Left kidney (tissue), 2 donors: ENCODE data around the gene CSGALNACT2. TPM values are rescaled to one million over a fixed set of nuclear protein-coding genes. Genes with fewer than 3 reads are reported as not detected.
"Not testable (repeated sequence)": the region's sequence is repeated elsewhere in the genome, so short reads cannot be mapped to it uniquely, and the experiment has no call there.

Experiments
- DNase-seq: peaks from one replicate; pipeline ENCODE4 v3.0.0-alpha.2; 2013
- polyA plus RNA-seq: library from polyadenylated mRNA; unstranded; fragments of 120-200 nt; gene quantifications from one replicate; pipeline ENCODE4 v1.2.1, GENCODE V29; 2013; ENCODE audit not compliant: insufficient read length

The CSGALNACT2 gene
- polyA plus RNA-seq, 1 donor = 26.5 TPM

DNA sequence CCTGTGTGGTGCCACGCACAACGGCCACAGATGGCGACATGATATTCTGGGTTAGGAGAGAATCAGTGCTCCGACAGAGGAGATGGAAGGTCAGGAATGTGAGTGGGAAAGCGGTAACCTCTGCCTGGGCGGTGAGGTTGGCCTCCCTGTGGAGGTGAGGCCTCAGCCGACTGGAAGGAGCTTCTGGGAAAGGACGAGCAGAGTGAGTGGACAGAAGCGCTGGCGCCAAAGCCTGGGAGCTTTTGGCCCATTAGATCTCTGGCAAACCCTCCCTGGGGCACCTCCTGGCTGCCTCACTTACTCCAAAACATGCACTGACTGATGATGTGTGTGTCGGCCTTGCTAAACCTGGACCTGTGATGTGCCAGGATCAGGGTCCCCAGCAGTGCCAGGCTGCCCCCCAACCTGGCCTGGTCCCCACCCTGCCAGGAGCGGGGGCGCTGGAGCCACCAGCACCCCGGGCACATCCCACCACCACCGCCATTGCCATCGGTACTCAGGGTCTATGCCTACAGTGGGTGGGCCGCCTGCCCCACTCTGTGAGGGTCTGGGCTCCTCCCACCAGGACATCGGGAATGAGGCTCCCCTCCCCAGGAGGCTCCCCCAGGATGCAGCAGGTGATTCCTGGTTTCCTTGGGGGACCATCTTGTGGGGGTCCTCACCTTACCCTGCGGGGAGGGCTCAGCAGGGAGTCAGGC, 77.7 kb downstream of the CSGALNACT2 start:
- DNase-seq = no peak

DNA sequence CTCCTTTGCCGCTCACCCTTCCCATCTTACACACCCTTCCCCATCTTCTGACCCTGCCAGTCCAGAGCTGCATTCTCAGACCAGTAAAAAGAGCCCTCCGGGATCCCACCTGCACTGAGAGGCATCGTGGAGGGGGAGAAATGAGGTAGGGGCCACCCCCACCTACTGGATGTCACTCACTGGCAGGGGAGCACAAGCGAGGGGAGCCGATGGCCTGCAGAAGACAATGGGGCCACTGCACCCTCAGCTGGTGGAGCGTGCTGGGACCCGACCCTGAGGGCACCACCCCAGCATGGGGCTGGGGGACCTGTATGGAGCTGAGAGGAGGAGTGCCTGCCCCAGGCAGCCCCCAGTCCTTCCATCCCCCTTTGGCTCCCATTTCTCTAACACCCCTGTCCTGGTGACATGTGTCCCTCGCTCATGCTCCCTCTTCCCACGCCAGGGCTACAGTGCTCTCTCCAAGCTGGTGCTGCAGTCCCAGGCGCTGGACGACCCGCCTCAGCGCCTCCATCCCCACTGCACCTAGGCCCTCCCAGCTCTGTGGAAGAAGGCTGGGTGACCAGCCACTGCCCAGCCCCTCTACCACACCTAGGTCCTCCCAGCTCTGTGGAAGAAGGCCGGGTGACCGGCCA, 78.8 kb downstream of the CSGALNACT2 start:
- no peak for DNase-seq

DNA sequence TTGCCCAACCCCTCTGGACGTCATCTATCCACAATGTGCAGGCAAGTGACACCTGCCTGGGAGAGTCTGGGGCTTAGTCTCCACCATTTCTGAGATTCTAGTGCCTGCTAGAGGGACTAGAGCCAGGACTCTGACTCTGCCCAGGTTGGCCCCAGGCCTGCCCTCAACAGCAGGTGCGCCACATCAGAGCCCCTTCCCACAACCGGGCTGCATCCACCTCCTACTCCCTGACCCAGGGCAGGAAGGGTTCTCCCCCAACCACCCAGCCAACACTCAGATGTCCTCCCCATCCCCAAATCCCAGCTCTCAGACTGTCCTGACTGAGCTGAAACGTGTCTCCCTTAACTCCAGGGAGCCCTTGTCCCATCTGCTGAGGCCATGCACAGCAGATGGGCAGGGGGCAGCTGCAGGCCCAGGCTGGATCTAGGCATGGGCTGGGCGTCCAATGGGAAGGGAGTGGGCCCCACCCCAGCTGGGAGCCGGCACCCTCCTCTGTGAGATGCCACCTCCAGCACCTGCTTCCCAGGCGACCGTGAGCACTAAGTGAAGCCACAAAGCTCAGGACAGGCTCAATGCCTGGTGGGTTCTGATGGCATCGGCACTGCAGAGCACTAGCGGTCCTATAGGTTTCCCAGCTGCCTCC, 79.4 kb downstream of the CSGALNACT2 start:
- no peak for DNase-seq

DNA sequence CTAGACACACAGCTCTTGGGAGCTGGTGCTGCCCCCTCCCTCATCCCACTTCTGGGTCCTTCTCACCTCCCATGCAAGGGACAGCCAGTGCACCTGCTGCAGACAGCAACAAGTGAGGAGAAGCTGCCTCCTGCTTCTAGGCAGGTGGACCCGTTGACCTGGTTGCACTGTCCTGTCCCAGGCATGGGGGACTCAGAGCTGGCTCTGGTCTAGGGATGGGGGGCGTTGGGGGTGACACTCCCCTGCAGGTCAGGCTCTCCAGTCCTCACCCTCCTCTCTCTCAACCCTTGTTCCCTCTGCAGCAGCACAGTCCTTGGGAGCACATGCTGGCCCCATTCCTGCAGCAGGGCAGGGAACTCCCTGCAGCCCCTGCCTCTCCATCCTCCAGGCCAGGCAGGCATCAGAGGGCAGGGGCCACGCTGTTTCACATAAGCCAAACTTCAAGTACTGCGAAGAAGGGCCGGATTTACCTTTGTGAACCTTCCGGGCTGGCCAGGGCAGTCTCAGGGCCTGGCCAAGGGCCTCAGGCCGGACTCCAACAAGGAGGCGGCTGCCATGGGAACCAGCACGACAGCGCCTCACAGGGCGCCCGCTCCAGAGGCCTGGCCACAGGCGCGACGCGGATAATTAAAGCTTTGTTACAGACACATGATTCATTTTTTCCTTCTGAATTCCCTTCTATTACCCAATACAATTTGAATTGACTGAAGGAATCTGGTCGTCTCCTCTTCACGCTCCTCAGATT, 80.1 kb downstream of the CSGALNACT2 start:
- no peak for DNase-seq

DNA sequence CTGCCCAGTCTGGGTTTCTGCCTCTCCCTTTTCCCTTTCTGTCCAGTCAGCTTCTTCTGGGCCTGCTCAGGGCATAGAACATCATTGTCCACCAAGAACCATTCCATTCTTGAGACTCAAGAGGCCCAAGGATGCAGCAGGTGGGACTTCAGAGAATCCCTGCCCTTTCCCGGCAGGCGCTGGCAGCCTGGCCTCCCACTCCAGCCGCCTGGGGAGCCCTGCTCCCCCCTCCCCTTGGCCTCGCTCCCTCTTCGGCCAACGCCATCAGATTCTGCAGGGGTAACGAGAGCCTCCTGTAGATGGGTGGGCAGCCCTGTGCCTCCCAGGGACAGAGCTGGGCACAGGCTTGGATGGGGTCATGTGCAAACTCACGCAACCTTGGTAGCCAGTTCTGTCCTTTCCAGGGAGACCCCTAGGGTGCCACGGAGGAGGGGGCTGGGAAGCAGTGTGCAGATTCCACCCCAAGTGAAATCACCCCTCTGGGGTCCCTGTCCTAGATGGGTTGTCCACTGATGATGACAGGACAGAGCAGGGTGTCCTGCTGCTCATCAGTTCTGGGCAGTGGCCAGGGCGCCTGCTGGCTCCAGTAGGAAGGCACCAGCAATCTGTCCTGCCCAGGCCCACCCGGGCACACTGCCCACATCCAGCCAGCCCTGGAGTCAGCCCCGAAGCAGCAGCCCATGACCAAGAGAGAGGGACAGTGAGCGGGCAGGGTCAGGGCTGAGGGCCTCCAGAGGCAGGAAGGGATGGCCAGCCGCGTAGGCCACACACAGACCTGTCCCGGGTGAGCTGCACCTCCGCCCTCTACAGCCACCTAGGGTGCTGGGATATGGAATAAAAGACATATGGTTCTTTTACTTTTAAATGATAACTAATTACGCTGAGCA, 80.9 kb downstream of the CSGALNACT2 start:
- no peak for DNase-seq

DNA sequence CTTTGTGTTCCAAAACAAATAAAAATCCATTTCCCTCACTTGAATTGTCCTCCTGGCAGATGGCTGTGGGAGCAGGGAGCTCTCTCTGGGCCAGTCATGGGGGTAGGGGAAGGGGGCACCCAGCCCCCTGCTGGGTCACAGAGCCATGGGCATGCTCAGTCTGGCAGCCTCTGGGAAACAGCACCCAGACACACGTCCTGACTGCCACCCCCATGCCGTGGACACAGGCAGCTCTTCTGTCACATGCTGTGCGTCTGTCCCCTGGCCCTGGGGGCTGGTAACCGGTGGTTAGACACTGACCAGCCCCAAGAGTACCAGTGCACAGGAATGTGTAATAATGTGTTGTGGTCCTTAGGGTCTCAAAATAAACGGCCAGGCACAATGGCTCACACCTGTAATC, 81.6 kb downstream of the CSGALNACT2 start:
- DNase-seq = no peak

DNA sequence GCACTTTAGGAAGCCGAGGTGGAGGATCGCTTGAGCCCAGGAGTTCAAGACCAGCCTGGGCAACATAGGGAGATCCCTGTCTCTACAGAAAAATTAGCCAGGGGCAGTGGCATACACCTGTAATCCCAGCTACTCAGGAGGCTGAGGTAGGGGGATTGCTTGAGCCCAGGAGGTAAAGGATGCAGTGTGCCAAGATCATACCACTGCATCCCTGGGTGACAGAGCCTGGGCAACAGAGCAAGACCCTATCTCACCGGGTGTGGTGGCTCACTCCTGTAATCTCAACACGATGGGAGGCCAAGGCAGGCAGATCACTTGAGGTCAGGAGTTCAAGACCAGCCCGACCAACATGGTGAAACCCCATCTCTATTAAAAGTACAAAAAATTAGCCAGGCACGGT, 82.0 kb downstream of the CSGALNACT2 start:
- DNase-seq = not testable (repeated sequence)

DNA sequence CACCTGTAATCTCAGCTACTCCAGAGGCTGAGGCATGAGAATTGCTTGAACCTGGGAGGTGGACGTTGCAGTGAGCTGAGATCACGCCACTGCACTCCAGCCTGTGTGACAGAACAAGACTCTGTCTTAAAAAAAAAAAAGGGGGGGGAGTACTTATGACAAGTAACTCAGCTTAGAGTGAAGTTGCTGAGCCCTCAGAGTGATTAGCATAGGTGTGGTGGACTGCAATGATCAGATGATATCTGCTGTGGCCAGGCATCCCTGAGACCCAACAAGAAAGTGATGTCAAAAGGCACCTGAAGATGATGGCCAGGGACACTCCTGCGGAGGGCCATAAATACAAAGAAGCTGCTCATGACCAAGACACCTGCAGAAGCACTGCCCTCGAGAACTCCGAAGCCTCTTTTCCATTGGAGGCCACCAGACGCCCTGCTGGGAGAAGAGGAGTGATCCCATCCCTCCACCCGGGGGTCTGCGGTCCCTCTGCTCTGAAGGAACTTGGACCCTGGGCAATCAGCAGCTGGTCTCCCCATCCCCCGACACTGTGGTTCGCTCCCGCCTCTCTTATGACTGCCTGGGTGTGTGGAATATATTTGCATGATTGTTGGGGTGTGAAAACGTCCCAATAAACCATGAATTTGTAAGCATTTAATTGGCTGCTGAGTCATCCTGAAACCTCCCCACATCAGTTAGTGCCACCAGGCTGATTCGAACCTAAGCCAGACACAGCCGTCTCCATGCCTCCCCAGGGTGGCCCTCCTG, 82.6 kb downstream of the CSGALNACT2 start:
- no peak for DNase-seq

DNA sequence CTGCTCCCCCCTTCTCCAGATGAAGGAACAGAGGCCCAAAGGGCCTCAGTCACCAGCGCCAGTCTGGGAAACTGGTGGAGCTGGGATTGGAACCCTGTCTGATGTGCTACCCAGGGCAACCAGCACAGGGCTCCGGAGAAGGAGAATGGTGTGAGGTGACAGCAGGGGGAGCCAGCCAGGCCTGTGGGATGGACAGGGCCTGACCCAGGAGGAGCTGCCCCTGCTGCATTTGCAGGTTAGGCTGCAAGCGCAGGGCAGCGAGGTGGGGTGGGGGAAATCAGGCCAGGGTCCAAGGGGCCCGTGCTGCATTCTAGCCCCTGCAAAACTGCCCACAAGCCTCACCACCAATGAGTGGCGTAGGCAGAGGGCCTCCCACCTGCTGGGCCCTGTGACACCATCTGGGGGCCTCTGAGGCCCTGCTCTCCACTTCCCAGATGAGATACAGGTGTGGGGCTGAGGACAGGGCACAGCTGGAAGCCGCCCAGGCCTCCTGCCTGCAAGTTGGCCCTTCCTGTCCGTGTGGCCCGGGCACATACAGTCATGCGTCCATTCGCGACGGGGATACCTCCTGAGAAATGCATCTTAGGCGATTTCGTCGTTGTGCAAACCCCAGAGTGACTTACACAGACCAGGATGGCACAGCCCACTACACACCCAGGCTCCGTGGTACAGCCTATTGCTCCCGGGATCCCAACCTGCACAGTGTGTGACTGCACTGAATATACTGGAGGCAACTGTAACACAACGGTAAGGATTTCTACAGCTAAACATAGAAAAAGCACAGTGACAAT, 83.4 kb downstream of the CSGALNACT2 start:
- no peak for DNase-seq

DNA sequence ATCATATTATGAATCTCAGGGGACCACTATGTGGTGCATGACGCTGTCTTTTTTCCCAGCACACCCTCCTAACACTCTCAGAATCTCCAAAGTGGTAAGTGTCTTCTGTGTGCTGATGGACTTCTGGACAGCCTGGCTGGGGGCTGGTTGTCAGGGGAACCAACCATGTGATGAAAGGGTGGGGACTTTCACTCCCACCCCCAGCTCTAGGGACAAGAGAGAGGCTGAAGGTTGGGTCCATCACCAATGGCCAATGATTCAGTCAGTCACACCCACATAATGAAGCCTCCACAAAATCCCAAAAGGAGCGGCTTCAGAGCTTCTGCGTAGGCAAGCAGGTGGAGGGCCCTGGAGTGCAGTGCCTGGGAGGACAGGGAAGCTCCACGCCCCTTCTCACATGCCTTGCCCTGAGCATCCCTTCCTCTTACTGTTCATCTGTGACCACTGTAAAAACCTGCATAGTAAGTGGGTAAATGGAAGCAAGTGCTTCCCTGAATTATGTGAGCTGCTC, 84.0 kb downstream of the CSGALNACT2 start:
- no peak for DNase-seq

DNA sequence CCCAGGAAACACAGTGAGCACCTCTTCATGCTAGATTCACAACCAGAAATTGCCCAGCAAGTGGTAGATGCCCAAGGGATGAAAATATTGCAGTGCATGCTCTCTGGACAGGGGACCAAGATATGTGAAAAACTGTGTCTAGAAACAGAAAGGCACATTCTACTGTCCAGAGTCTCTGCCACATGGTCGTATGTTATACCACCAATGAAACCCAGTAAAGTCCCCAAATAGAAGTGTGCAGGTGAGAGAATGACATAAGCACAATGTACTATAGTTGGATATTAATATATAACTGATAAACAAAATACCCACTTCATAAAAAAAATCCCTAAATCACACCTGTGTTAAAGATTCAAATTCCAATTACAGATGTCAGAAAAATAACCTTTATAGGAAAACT, 84.8 kb downstream of the CSGALNACT2 start:
- no peak for DNase-seq

DNA sequence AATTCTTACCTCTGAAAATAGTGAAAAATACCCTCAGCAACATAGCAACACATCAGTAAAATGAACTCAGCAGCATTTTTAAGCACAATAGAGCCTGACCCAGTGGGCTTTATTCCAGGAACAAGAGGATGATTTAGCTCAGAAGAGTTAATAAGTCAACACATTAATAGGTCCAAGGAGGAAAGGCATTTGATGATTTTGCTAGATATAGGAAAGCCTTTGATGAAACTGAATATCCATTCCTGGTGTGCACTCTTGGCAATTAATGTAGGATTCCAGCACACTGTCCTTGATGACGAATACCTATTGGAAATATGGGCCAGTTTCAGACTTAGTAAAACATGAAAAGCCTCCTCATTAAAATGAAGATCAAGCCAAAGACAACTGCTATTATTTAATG, 86.1 kb downstream of the CSGALNACT2 start:
- no peak for DNase-seq

DNA sequence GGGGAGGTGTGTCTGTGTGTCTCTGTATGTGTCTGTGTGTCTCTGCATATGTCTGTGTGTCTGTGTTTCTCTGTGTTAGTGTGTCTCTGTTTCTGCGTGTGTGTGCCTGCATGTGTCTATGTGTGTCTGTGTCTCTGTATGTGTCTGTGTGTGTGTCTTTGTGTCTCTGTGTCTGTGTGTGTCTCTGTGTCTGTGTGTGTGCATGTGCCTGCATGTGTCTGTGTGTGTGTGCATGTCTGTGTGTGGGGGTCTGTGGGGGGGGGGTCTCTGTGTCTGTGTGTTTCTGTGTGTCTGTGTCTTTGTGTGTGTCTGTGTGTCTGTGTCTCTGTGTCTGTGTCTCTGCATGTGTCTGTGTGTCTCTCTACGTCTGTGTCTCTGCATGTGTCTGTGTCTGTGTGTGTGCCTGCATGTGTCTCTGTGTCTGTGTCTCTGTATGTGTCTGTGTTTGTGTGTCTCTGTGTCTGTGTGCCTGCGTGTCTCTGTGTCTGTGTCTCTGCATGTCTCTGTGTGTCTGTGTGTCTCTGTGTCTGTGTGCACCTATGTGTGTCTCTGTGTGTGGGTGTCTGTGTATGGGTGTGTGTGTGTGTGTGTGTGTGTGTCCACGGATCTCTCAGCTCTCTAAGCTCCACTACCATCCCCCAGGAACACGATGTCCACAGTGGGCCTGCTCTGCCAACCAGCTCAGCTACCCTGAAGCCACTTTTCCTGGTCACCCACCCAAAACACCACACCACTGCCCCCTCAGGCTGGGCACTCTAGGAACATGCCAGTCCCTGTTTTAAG, 87.0 kb downstream of the CSGALNACT2 start:
- DNase-seq = no peak

DNA sequence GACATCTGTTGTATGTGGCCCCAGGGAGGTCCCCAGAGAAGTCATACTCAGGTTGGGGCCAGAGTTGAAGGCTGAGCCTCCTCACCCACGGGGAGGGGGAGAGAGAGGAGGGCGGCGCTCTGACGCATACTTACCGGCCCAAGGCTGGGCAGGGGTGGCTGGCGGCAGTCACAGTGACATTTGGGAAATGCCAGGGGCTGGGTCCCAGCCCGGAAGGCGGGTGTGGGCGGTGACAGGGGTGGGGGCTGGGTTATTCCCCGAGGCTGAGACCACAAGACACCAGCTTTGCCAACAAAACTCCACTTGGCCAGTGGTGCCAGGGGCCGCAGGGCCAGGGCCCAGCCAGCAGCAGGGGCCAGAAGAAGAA, 87.5 kb downstream of the CSGALNACT2 start:
- DNase-seq = no peak

DNA sequence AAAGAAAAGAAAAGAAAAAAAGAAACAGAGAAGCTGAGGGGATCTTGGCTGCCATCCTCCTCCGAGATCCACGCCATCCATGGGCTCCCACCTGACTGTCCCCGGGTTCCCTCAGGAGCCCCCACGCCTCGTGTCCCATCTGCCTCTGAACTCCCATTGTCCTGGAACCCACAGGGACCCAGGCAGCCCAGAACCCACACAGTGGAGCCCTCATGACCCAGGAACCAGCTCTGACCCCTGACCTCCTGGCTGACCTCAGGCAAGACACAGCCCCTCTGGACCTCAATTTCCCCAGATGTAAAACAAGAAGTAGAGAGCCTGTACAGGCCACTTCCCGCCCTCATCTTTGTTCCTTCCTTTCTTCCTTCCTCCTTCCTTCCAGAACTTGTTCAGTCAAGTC, 88.2 kb downstream of the CSGALNACT2 start:
- no peak for DNase-seq

DNA sequence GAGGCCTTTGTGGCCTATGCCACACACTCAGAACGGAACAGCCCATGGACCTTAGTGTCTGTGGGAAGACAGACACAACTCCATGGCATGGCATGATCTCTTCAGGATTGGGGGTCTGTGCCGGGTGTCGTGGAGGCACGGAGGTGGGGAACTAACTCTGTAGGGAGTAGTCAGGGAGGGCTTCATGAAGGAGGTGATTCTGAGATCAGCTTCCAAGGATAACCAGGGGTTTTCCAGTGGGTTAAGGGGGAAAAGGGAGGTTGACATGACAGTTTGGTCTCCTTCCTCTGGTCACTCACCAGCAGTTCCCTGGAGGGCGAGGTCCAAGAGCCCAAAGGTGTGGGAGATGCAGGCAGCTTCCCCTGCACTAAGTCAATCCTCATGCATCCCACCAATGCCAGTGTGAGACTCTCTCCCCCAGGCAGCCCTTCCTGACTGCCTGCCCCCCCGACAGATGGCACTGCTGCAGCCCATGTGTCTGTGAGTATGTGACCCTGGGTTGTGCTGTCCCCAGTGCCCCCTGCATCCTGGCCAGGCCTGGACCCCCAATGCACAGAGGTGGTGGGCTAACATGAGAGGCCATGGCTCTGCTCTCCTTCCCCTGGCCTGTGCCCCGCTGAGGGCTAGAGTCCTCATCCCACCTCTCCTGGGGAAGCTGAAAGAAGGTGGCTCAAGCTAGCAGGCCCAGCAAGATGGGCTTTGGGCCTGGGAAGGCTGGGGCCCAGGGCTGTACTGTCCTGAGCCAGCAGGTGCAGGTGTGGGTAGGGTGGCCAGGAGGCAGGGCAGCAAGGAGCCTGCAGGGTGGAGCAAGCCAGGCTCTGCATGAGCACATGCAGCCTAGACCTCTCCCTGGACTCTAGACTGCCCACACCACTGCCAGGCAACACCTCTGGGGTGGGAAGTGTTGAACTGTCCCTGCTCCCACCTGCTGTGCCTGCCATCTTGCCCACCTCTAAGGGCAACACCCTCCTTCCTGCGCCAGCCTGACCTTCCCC, 88.9 kb downstream of the CSGALNACT2 start:
- no peak for DNase-seq

DNA sequence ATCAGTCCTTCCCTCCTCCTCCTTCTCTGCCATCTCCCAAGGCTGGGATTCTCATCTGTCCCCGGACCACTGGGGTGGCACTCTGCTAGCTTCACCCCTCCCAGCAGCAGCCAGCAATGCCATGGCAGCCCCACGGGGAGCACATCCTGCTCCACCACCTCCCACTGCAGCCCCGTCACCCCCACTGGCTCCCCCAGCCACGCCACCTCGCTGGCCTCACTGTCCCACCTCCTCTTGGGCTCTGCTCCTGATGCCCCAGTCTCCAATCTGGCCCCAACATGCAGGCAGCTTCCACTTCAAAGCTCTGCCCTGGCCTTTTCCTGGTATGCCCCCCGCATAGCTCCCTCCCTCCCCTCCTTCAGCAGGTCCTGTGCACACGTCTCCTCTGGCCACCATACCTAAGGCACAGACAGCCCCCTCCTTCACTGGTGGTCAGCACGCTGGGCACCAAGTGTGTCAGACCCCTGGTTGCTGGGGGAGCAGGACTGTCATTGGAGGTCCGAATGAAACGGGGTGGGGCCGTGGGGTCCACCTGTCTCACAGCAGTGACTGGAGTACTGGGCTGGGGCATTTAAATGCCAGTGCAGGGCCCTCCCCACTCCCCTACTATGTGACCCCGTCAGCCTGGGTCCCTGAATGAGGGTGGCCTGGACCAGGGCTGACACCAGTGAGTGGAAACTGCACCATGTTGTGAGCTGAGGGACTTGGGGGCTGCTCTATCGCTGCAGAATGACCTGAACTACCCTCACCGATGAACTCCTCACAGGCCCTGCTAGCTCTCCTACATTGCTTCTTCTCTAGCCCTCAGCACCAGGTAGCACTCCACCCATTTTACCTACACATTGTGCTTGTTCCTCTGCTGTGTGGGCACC, 89.9 kb downstream of the CSGALNACT2 start:
- no peak for DNase-seq
